H7 (cell line): ENCODE data around the gene SBF1. TPM values are rescaled to one million over a fixed set of nuclear protein-coding genes. Genes with fewer than 3 reads are reported as not detected.
"Not testable (repeated sequence)": the region's sequence is repeated elsewhere in the genome, so short reads cannot be mapped to it uniquely, and the experiment has no call there.

Experiments used
- DNase-seq: peaks from one replicate; pipeline ENCODE4 v3.0.0; 2012
- H3K27me3 ChIP-seq: 2 replicates; pipeline ENCODE4 v1.6.0; 2011; ENCODE audit warnings: mild to moderate bottlenecking, low read length; ENCODE audit not compliant: control insufficient read depth, insufficient read depth
- H3K36me3 ChIP-seq: replicated peaks from 2 replicates; pipeline ENCODE4 v1.5.1; 2011; ENCODE audit warnings: low read length; ENCODE audit not compliant: control insufficient read depth, insufficient read depth
- H3K4me3 ChIP-seq: 2 replicates; pipeline ENCODE4 v1.5.1; 2011; ENCODE audit warnings: low read depth, mild to moderate bottlenecking, control low read depth, low read length, moderate library complexity; ENCODE audit not compliant: insufficient read depth
- total RNA-seq: library from RNA; depleted of rRNA; stranded (reverse); fragments of >200 nt; shearing (Covaris generic); gene quantifications from 2 replicates; pipeline ENCODE4 v1.2.3, GENCODE V29; 2014; rRNA removed

SBF1 gene, protein sequence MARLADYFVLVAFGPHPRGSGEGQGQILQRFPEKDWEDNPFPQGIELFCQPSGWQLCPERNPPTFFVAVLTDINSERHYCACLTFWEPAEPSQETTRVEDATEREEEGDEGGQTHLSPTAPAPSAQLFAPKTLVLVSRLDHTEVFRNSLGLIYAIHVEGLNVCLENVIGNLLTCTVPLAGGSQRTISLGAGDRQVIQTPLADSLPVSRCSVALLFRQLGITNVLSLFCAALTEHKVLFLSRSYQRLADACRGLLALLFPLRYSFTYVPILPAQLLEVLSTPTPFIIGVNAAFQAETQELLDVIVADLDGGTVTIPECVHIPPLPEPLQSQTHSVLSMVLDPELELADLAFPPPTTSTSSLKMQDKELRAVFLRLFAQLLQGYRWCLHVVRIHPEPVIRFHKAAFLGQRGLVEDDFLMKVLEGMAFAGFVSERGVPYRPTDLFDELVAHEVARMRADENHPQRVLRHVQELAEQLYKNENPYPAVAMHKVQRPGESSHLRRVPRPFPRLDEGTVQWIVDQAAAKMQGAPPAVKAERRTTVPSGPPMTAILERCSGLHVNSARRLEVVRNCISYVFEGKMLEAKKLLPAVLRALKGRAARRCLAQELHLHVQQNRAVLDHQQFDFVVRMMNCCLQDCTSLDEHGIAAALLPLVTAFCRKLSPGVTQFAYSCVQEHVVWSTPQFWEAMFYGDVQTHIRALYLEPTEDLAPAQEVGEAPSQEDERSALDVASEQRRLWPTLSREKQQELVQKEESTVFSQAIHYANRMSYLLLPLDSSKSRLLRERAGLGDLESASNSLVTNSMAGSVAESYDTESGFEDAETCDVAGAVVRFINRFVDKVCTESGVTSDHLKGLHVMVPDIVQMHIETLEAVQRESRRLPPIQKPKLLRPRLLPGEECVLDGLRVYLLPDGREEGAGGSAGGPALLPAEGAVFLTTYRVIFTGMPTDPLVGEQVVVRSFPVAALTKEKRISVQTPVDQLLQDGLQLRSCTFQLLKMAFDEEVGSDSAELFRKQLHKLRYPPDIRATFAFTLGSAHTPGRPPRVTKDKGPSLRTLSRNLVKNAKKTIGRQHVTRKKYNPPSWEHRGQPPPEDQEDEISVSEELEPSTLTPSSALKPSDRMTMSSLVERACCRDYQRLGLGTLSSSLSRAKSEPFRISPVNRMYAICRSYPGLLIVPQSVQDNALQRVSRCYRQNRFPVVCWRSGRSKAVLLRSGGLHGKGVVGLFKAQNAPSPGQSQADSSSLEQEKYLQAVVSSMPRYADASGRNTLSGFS (N-terminal part only)
- 53.8 and 64.4 TPM in 2 replicates for total RNA-seq

DNA sequence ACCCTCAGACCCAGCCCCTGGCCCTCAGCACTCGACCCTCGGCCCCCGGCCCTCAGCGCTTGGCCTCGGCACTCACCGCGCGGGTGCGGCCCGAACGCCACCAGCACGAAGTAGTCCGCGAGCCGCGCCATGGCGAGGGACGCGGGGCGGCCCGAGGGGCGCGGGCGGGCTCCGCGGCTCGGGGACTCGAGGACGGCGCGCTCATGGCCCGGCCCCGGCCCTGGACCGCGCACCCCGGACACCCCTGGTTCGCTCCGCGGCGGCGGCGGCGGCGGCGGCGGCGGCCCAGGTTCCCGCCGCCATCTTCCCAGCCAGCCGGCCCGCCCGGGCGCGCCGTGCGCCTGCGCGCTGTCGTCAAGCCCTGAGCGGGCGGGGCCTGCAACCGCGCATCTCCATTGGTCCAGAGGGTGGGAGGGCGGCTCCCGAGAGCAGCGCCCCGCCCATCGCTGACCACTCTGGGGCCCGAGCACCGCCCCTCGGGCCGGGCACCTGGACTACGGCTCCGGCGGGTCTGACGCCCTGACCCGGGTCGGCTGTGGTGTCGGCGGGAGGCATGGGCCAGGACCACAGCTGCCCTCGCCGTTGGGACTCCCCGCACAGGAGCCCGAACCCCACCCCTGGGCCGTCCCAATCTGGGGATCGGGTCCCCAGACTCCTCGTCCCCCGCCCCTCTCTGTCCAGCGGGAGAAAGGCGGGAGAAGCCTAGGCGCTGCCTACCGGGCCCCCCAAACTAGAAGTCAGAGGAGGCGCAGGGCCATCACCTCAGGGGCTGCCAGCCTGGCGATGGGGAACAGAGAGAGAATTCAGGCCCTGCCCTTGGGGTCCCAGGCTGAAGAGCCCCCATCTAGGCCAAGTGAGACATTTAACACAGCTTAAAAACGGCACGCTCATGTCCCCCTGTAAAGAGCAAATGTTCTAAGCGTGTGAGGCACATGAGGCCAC lies at the start of gene SBF1:
Gene SBF1, minus strand, starts transcription at position 326 of the 942 bp plus-strand sequence. Its CDS starts 195 bp downstream, at position 131.
- H3K27me3 ChIP-seq, result peaks cover 5% of the 10 kb centered on the region
- DNase-seq, result peak; percentile 100
- no peaks in the 10 kb centered on the region; the same call in 1 of the 2 replicates for H3K36me3 ChIP-seq
- peak within 1 kb of the TSS; percentile 62 for H3K4me3 ChIP-seq

DNA sequence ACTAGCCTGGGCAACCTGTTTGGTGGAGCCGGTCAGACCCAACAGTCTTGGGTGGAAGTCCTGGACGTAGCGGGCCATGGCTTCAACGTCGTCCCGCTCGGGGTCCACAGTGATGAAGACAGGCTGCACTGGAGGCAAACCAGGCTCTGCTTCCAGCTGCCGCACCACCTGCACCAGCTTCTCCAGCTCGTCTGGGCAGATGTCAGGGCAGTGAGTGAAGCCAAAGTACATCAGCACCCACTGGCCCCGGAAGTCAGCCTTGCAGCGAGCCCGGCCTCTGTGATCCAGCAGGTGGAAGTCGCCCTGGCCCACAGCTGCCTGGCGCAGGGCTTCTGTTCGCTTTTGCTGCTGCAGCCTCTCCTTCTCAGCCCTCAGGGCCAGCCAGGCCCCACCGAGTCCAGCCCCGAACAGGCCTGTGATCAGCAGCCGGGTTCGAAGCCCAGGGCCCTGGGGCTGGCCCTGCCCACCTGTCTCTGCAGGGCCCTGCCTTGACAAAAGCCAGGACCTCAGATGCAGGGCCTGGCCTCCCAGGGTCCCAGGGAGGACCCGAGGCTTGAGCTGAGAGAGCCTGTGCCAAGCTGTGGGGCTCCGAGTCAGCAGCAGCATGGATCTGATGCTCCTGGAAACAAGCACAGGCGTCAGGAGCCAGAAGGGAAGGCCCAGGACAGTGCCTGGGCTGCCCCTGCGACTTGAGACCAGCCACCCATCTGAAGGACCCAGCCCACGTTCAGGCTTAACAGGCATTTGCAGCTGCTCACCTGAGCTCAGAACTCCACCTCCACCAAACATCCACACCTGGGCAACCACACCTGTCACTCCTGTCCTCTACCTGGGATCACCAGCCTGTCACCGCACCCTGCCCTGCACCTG lies 49.2 kb upstream of the SBF1 start:
- peak; percentile 63 for DNase-seq
- Histone ChIP-seq H3K27me3 (peaks cover 23% of the 10 kb centered on the region), H3K36me3 (peaks cover 5% of the 10 kb centered on the region), H3K4me3 (peak overlapping the region; percentile 86)

DNA sequence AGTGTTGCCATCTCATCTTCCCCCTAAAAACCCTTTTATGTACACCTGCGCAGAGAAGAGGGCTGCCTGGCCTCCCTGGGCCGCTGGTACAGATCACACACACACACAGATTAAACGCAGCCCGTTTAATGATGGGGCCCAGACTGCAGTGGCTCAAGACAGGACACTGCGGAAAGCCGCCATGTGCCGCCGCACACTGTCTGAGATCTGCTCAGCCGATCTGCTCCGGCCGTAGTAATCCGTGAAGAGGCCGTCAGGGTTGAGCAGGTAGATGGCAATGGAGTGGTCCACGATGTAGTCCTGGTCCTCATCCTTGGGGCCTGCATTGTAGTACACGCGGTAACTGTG lies 48.6 kb upstream of the SBF1 start:
- no peak for DNase-seq
- Histone ChIP-seq H3K27me3 (peaks cover 17% of the 10 kb centered on the region), H3K36me3 (peaks cover 6% of the 10 kb centered on the region), H3K4me3 (no peak overlapping the region)

GRCh38 chr22:50522806-50523438 lies 48.1 kb upstream of the SBF1 start:
- no peak for DNase-seq
- Histone ChIP-seq H3K27me3 (peaks cover 12% of the 10 kb centered on the region), H3K4me3 (no peak overlapping the region), H3K36me3 (peaks cover 6% of the 10 kb centered on the region)

- H3K36me3 ChIP-seq, result peaks cover 6% of the 10 kb centered on the region
- no peak overlapping the region for H3K4me3 ChIP-seq
These were observed 47.5 kb upstream of the SBF1 start for GRCh38 chr22:50522208-50522805.

GRCh38 chr22:50521710-50522109 lies 46.9 kb upstream of the SBF1 start:
- no peak overlapping the region for H3K4me3 ChIP-seq

More at GRCh38 chr22:50522208-50522805, 47.5 kb upstream of the SBF1 start:
- DNase-seq, result no peak
- peaks cover 7% of the 10 kb centered on the region for H3K27me3 ChIP-seq

GRCh38 chr22:50520826-50521453 lies 46.1 kb upstream of the SBF1 start:
- no peak overlapping the region for H3K4me3 ChIP-seq
- H3K27me3 ChIP-seq, result no peaks in the 10 kb centered on the region
- H3K36me3 ChIP-seq, result peaks cover 8% of the 10 kb centered on the region
- DNase-seq, result peak; percentile 51

More at GRCh38 chr22:50521710-50522109, 46.9 kb upstream of the SBF1 start:
- no peak for DNase-seq
- H3K36me3 ChIP-seq, result peaks cover 6% of the 10 kb centered on the region
- H3K27me3 ChIP-seq, result peaks cover 1% of the 10 kb centered on the region; the same call in 1 of the 2 replicates

GRCh38 chr22:50520184-50520583 lies 45.3 kb upstream of the SBF1 start:
- H3K27me3 ChIP-seq, H3K4me3 ChIP-seq, H3K36me3 ChIP-seq, DNase-seq: not testable (repeated sequence)

DNA sequence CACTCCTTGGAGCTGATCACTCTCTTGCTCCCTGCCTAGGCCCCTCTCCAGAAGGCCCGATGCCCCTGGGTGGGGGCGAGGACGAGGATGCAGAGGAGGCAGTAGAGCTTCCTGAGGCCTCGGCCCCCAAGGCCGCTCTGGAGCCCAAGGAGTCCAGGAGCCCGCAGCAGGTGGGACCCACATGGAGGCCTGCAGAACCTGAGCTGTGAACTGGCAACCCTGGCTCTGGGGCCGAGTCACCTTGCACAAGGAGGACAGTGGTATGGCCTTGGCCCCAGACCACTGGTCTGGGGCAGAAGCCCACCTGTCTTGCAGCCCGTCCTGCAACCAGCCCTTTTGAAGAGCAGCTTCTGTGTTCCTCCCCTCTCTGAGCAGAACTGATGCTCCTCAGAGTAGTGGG lies 44.3 kb upstream of the SBF1 start:
- H3K27me3 ChIP-seq, result no peaks in the 10 kb centered on the region
- peaks cover 8% of the 10 kb centered on the region for H3K36me3 ChIP-seq
- no peak for DNase-seq
- no peak overlapping the region for H3K4me3 ChIP-seq

DNA sequence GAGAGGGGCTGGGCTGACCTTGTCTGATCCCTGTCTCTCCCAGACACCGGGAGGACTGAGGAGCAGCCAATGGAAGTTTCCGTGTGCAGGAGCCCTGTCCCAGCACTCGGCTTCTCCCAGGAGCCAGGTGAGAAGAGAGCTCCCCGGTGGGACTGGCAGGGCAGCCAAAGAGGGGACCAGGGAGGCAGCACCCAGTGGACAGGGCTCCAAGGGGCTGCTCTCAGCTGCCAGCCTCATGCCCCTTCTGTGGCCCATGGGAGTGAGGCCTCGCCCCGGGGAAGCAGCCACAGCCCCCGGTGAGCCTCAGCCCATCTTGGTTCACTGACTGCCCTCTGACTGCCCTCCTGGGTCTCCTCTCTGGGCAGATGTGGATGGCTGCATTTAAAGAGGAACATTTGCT lies 43.8 kb upstream of the SBF1 start:
- H3K4me3 ChIP-seq, result no peak overlapping the region
- H3K27me3 ChIP-seq, result no peaks in the 10 kb centered on the region
- H3K36me3 ChIP-seq, result peaks cover 8% of the 10 kb centered on the region
- peak; percentile 40 for DNase-seq

GRCh38 chr22:50517495-50518260 lies 42.8 kb upstream of the SBF1 start:
- DNase-seq, result peak; percentile 69
- peaks cover 4% of the 10 kb centered on the region for H3K36me3 ChIP-seq

More at GRCh38 chr22:50517495-50518260, 42.8 kb upstream of the SBF1 start:
- no peaks in the 10 kb centered on the region for H3K27me3 ChIP-seq
- no peak overlapping the region for H3K4me3 ChIP-seq
